Vagina (tissue), 2 donors: ENCODE data around the gene ZIC5.

Experiments
- CTCF ChIP-seq, 3 experiments: fragments of 450-650 bp in 2 of 3; fragments of 200-600 bp in 1 of 3; sonication (generic) in 1 of 3; IDR thresholded peaks; one replicate each; pipeline ENCODE4 v1.5.1; 2017 to 2019; ENCODE audit warnings: antibody characterized with exemption in 3 of 3, mild to moderate bottlenecking in 2 of 3, moderate library complexity in 2 of 3
- POLR2A ChIP-seq, 2 donors: fragments of 450-650 bp; IDR thresholded peaks; one replicate each; pipeline ENCODE4 v1.6.1; 2017; ENCODE audit warnings: antibody characterized with exemption in 2 of 2, mild to moderate bottlenecking in 2 of 2, moderate library complexity in 2 of 2
- POLR2AphosphoS5 ChIP-seq, 2 donors: sonication (generic); formaldehyde crosslinking; IDR thresholded peaks; one replicate each; pipeline ENCODE4 v1.9.0; 2017; ENCODE audit warnings: antibody characterized with exemption in 2 of 2, mild to moderate bottlenecking in 2 of 2, low read depth in 1 of 2; ENCODE audit not compliant: insufficient read depth in 1 of 2

GRCh38 chr13:99981735-99982035 lies 10.1 kb upstream of the ZIC5 start, which contains the start of gene ZIC2:
- TF ChIP-seq CTCF (IDR thresholded peaks at IDR 0.05) (no peak), POLR2A (IDR thresholded peaks at IDR 0.05) (no peak), POLR2AphosphoS5 (IDR thresholded peaks at IDR 0.05; ENCODE audit: insufficient read depth in 1 of 2, low read depth in 1 of 2) (no peak)
